ENCODE data around the gene PANK4.

PANK4 gene

GRCh38 chr1:2477309-2477708 lies 49.1 kb downstream of the PANK4 start:
- Histone ChIP-seq H3K9me3 (ENCODE audit: control insufficient read depth in 1 of 2, low read length in 2 of 2) (no peaks in the 10 kb centered on the region), H3K27me3 (ENCODE audit: low read depth, low read length) (no peaks in the 10 kb centered on the region), H3K36me3 (ENCODE audit: control insufficient read depth in 1 of 2, insufficient read depth in 2 of 2, low read length in 2 of 2) (no peaks in the 10 kb centered on the region), H3K4me3 (ENCODE audit: low read depth in 1 of 2, low read length in 2 of 2) (no peak overlapping the region), H3K27ac (ENCODE audit: low read length) (no peak overlapping the region), H3K4me1 (ENCODE audit: control insufficient read depth in 1 of 2, insufficient read depth in 2 of 2, low read length in 2 of 2) (no peaks in the 10 kb centered on the region)

- no peak within 1 kb of the TSS for H3K27ac ChIP-seq (ENCODE audit: low read length)
- H3K27me3 ChIP-seq (ENCODE audit: low read depth, low read length) = no peaks in the 10 kb centered on the region
- H3K9me3 ChIP-seq (ENCODE audit: control insufficient read depth in 1 of 2, low read length in 2 of 2) = no peaks in the 10 kb centered on the region
- no peaks in the 10 kb centered on the region for H3K4me1 ChIP-seq (ENCODE audit: control insufficient read depth in 1 of 2, insufficient read depth in 2 of 2, low read length in 2 of 2)
- no peak within 1 kb of the TSS for H3K4me3 ChIP-seq (ENCODE audit: low read depth in 1 of 2, low read length in 2 of 2)
- H3K36me3 ChIP-seq (ENCODE audit: control insufficient read depth in 1 of 2, insufficient read depth in 2 of 2, low read length in 2 of 2) = no peaks in the 10 kb centered on the region
Observed at GRCh38 chr1:2476061-2476999, 50.1 kb downstream of the PANK4 start, which contains the start of gene PLCH2. TSS of gene PLCH2 (plus strand) at chr1:2476289. CDS start at chr1:2476589, 300 bp downstream.

- H3K4me3 ChIP-seq (ENCODE audit: low read depth in 1 of 2, low read length in 2 of 2) = no peak overlapping the region
- H3K27ac ChIP-seq (ENCODE audit: low read length) = no peak overlapping the region
- no peaks in the 10 kb centered on the region for H3K36me3 ChIP-seq (ENCODE audit: control insufficient read depth in 1 of 2, insufficient read depth in 2 of 2, low read length in 2 of 2)
- H3K4me1 ChIP-seq (ENCODE audit: control insufficient read depth in 1 of 2, insufficient read depth in 2 of 2, low read length in 2 of 2) = no peaks in the 10 kb centered on the region
- H3K27me3 ChIP-seq (ENCODE audit: low read depth, low read length) = no peaks in the 10 kb centered on the region
- H3K9me3 ChIP-seq (ENCODE audit: control insufficient read depth in 1 of 2, low read length in 2 of 2) = no peaks in the 10 kb centered on the region
Observed at GRCh38 chr1:2475571-2475970, 50.8 kb downstream of the PANK4 start.

- Histone ChIP-seq H3K9me3 (ENCODE audit: control insufficient read depth in 1 of 2, low read length in 2 of 2) (no peaks in the 10 kb centered on the region), H3K27ac (ENCODE audit: low read length) (no peak overlapping the region), H3K4me3 (ENCODE audit: low read depth in 1 of 2, low read length in 2 of 2) (no peak overlapping the region), H3K4me1 (ENCODE audit: control insufficient read depth in 1 of 2, insufficient read depth in 2 of 2, low read length in 2 of 2) (no peaks in the 10 kb centered on the region), H3K27me3 (ENCODE audit: low read depth, low read length) (no peaks in the 10 kb centered on the region), H3K36me3 (ENCODE audit: control insufficient read depth in 1 of 2, insufficient read depth in 2 of 2, low read length in 2 of 2) (no peaks in the 10 kb centered on the region)
Observed at GRCh38 chr1:2474933-2475371, 51.4 kb downstream of the PANK4 start.

- H3K27me3 ChIP-seq (ENCODE audit: low read depth, low read length) = no peaks in the 10 kb centered on the region
- H3K9me3 ChIP-seq (ENCODE audit: control insufficient read depth in 1 of 2, low read length in 2 of 2) = no peaks in the 10 kb centered on the region
- H3K36me3 ChIP-seq (ENCODE audit: control insufficient read depth in 1 of 2, insufficient read depth in 2 of 2, low read length in 2 of 2) = no peaks in the 10 kb centered on the region
- no peak overlapping the region for H3K4me3 ChIP-seq (ENCODE audit: low read depth in 1 of 2, low read length in 2 of 2)
- H3K27ac ChIP-seq (ENCODE audit: low read length) = no peak overlapping the region
- H3K4me1 ChIP-seq (ENCODE audit: control insufficient read depth in 1 of 2, insufficient read depth in 2 of 2, low read length in 2 of 2) = no peaks in the 10 kb centered on the region
Observed at GRCh38 chr1:2474104-2474844, 52.1 kb downstream of the PANK4 start.

GRCh38 chr1:2473198-2473597 lies 53.2 kb downstream of the PANK4 start:
- H3K27ac ChIP-seq (ENCODE audit: low read length) = no peak overlapping the region
- H3K4me3 ChIP-seq (ENCODE audit: low read depth in 1 of 2, low read length in 2 of 2) = no peak overlapping the region
- H3K27me3 ChIP-seq (ENCODE audit: low read depth, low read length) = no peaks in the 10 kb centered on the region
- no peaks in the 10 kb centered on the region for H3K36me3 ChIP-seq (ENCODE audit: control insufficient read depth in 1 of 2, insufficient read depth in 2 of 2, low read length in 2 of 2)
- H3K9me3 ChIP-seq (ENCODE audit: control insufficient read depth in 1 of 2, low read length in 2 of 2) = no peaks in the 10 kb centered on the region
- H3K4me1 ChIP-seq (ENCODE audit: control insufficient read depth in 1 of 2, insufficient read depth in 2 of 2, low read length in 2 of 2) = no peaks in the 10 kb centered on the region

- Histone ChIP-seq H3K4me3 (ENCODE audit: low read depth in 1 of 2, low read length in 2 of 2) (no peak overlapping the region), H3K9me3 (ENCODE audit: control insufficient read depth in 1 of 2, low read length in 2 of 2) (no peaks in the 10 kb centered on the region), H3K4me1 (ENCODE audit: control insufficient read depth in 1 of 2, insufficient read depth in 2 of 2, low read length in 2 of 2) (no peaks in the 10 kb centered on the region), H3K36me3 (ENCODE audit: control insufficient read depth in 1 of 2, insufficient read depth in 2 of 2, low read length in 2 of 2) (no peaks in the 10 kb centered on the region), H3K27ac (ENCODE audit: low read length) (no peak overlapping the region), H3K27me3 (ENCODE audit: low read depth, low read length) (no peaks in the 10 kb centered on the region)
Observed at GRCh38 chr1:2472561-2473177, 53.7 kb downstream of the PANK4 start.

- Histone ChIP-seq H3K4me1 (ENCODE audit: control insufficient read depth in 1 of 2, insufficient read depth in 2 of 2, low read length in 2 of 2) (peaks cover 0 to 1% of the 10 kb centered on the region in 2 donors), H3K9me3 (ENCODE audit: control insufficient read depth in 1 of 2, low read length in 2 of 2) (no peaks in the 10 kb centered on the region), H3K27me3 (ENCODE audit: low read depth, low read length) (no peaks in the 10 kb centered on the region), H3K36me3 (ENCODE audit: control insufficient read depth in 1 of 2, insufficient read depth in 2 of 2, low read length in 2 of 2) (no peaks in the 10 kb centered on the region), H3K4me3 (ENCODE audit: low read depth in 1 of 2, low read length in 2 of 2) (no peak overlapping the region), H3K27ac (ENCODE audit: low read length) (no peak overlapping the region)
Observed at GRCh38 chr1:2472109-2472508, 54.3 kb downstream of the PANK4 start.

- Histone ChIP-seq H3K27me3 (ENCODE audit: low read depth, low read length) (peaks cover 3% of the 10 kb centered on the region), H3K4me3 (ENCODE audit: low read depth in 1 of 2, low read length in 2 of 2) (no peak overlapping the region), H3K9me3 (ENCODE audit: control insufficient read depth in 1 of 2, low read length in 2 of 2) (no peaks in the 10 kb centered on the region), H3K27ac (ENCODE audit: low read length) (no peak overlapping the region), H3K4me1 (ENCODE audit: control insufficient read depth in 1 of 2, insufficient read depth in 2 of 2, low read length in 2 of 2) (peaks cover 0 to 6% of the 10 kb centered on the region in 2 donors), H3K36me3 (ENCODE audit: control insufficient read depth in 1 of 2, insufficient read depth in 2 of 2, low read length in 2 of 2) (no peaks in the 10 kb centered on the region)
Observed at GRCh38 chr1:2471587-2472001, 54.8 kb downstream of the PANK4 start.

- Histone ChIP-seq H3K4me3 (ENCODE audit: low read depth in 1 of 2, low read length in 2 of 2) (no peak overlapping the region), H3K36me3 (ENCODE audit: control insufficient read depth in 1 of 2, insufficient read depth in 2 of 2, low read length in 2 of 2) (no peaks in the 10 kb centered on the region), H3K9me3 (ENCODE audit: control insufficient read depth in 1 of 2, low read length in 2 of 2) (no peaks in the 10 kb centered on the region), H3K27ac (ENCODE audit: low read length) (no peak overlapping the region), H3K27me3 (ENCODE audit: low read depth, low read length) (peaks cover 5% of the 10 kb centered on the region), H3K4me1 (ENCODE audit: control insufficient read depth in 1 of 2, insufficient read depth in 2 of 2, low read length in 2 of 2) (peaks cover 0 to 6% of the 10 kb centered on the region in 2 donors)
Observed at GRCh38 chr1:2471159-2471471, 55.3 kb downstream of the PANK4 start.

Data from muscle layer of duodenum (tissue), 2 donors.